Measurements from ENCODE around the gene UXS1.

GRCh38 chr2:106054321-106054720, 139.8 kb downstream of the UXS1 start:
- no peak for TF ChIP-seq CTCF (IDR thresholded peaks at IDR 0.05)
- no peak for TF ChIP-seq POLR2A (IDR thresholded peaks at IDR 0.05)
- TF ChIP-seq POLR2AphosphoS5 (IDR thresholded peaks at IDR 0.05): no peak
